ENCODE measurements around the gene RIMS4. TPM values are rescaled to one million over a fixed set of nuclear protein-coding genes. Genes with fewer than 3 reads are reported as not detected.

Gene RIMS4
- total RNA-seq, 2 donors from 2014 or later: 1.0 to 61.9 TPM

DNA sequence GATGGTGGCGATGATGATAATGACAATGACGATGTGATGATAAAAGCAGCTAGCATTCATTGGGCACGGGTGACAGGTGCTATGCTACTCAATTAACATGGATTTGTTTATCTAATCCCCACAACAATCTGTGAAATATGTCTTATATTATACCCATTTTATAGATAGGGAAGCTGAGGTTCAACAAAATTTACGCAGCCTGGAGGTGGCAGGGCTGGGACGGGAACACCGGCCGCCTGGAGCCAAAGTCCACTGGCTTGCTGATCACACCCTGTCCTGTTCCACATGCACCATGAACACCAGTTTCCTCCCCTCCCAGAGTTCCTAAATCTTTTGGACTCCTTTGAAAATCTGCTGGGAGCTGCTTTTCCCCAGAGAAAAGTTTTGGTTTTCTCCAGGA is 23.0 kb downstream of the RIMS4 start:
- H3K4me3 ChIP-seq: no peak overlapping the region

GRCh38 chr20:44785768-44786167 is 24.6 kb downstream of the RIMS4 start:
- intact Hi-C loops (cut with DNase I): no loop called here
- 30% methylated on average over 1 of the region's 1 CpG for WGBS
- no peak for TF ChIP-seq POLR2AphosphoS5 (IDR thresholded peaks at IDR 0.05)
- TF ChIP-seq CTCF (IDR thresholded peaks at IDR 0.05): no peak

More for the DNA sequence above, 23.0 kb downstream of the RIMS4 start:
- H3K27me3 ChIP-seq (replicated peaks; ENCODE audit: insufficient read depth): no peaks in the 10 kb centered on the region
- intact Hi-C loops (cut with DNase I): no loop called here
- H3K27ac ChIP-seq: no peak overlapping the region
- 92% methylated on average over 7 of the region's 7 CpGs for WGBS
- TF ChIP-seq POLR2AphosphoS5 (IDR thresholded peaks at IDR 0.05) (no peak), CTCF (IDR thresholded peaks at IDR 0.05) (no peak), POLR2A (IDR thresholded peaks at IDR 0.05) (no peak)
- DNase-seq (ENCODE audit: low spot score): no peak
- no peaks in the 10 kb centered on the region for H3K4me1 ChIP-seq (replicated peaks)
- no peaks in the 10 kb centered on the region for H3K9me3 ChIP-seq
- no peaks in the 10 kb centered on the region for H3K36me3 ChIP-seq

GRCh38 chr20:44784688-44785087 is 25.7 kb downstream of the RIMS4 start:
- TF ChIP-seq POLR2AphosphoS5 (IDR thresholded peaks at IDR 0.05) (no peak), POLR2A (IDR thresholded peaks at IDR 0.05) (no peak), CTCF (IDR thresholded peaks at IDR 0.05) (no peak)
- 89% methylated on average over 1 of the region's 1 CpG for WGBS
- H3K4me1 ChIP-seq (replicated peaks): no peaks in the 10 kb centered on the region
- intact Hi-C loops (cut with DNase I): no loop called here
- H3K27ac ChIP-seq: no peak overlapping the region
- no peaks in the 10 kb centered on the region for H3K27me3 ChIP-seq (replicated peaks; ENCODE audit: insufficient read depth)
- no peak for DNase-seq (ENCODE audit: low spot score)
- no peaks in the 10 kb centered on the region for H3K9me3 ChIP-seq
- no peak overlapping the region for H3K4me3 ChIP-seq
- no peaks in the 10 kb centered on the region for H3K36me3 ChIP-seq

More at GRCh38 chr20:44785768-44786167, 24.6 kb downstream of the RIMS4 start:
- no peak overlapping the region for H3K4me3 ChIP-seq
- no peak overlapping the region for H3K27ac ChIP-seq
- H3K36me3 ChIP-seq: no peaks in the 10 kb centered on the region
- H3K27me3 ChIP-seq (replicated peaks; ENCODE audit: insufficient read depth): no peaks in the 10 kb centered on the region
- no peaks in the 10 kb centered on the region for H3K9me3 ChIP-seq
- DNase-seq (ENCODE audit: low spot score): no peak
- H3K4me1 ChIP-seq (replicated peaks): no peaks in the 10 kb centered on the region

DNA sequence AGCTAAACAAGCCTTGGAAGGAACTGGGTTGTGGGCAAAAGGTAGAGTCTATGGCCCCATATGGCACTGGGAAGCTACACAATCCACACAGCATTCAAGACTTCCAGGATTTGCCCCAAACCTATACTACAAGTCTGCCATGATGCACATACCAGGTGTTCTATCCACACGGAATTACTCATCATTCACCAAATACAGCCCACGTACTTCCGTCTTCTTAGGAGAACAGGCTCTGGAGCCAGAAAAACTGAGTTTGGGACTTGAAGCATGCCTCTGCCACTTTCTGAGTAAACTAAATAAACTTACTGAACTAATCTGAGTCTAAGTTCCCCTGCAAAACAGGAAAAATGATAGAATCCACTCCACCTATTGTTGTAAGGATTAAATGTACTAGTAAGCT is 28.6 kb downstream of the RIMS4 start:
- no peaks in the 10 kb centered on the region for H3K36me3 ChIP-seq
- no peak overlapping the region for H3K27ac ChIP-seq
- no peaks in the 10 kb centered on the region for H3K4me1 ChIP-seq (replicated peaks)
- WGBS: 92% methylated on average over 3 of the region's 3 CpGs
- H3K4me3 ChIP-seq: no peak overlapping the region
- H3K9me3 ChIP-seq: no peaks in the 10 kb centered on the region
- TF ChIP-seq POLR2A (IDR thresholded peaks at IDR 0.05) (no peak), CTCF (IDR thresholded peaks at IDR 0.05) (no peak), POLR2AphosphoS5 (IDR thresholded peaks at IDR 0.05) (no peak)
- H3K27me3 ChIP-seq (replicated peaks; ENCODE audit: insufficient read depth): no peaks in the 10 kb centered on the region
- intact Hi-C loops (cut with DNase I): no loop called here
- DNase-seq (ENCODE audit: low spot score): no peak

DNA sequence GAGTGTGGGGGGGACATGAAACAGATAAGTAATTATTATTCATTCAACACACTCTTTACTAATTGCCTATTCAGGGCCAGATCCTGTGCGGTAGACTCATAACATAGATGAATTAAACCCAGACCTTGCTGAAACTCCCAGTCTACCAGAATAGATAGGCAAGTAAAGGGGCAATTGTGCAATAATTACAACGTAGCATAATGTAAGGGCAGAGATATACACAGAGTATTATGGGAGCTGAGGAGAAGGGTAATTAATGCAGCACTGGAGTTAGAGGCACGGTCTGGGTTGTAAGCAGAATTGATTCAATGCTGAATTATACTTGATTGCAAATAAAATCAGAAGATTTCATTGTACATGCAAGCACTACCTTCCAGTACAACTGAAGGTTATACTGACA is 29.2 kb downstream of the RIMS4 start:
- 90% methylated on average over 3 of the region's 3 CpGs for WGBS
- TF ChIP-seq CTCF (IDR thresholded peaks at IDR 0.05): no peak
- no peak for TF ChIP-seq POLR2A (IDR thresholded peaks at IDR 0.05)
- no peak for TF ChIP-seq POLR2AphosphoS5 (IDR thresholded peaks at IDR 0.05)
- intact Hi-C loops (cut with DNase I): no loop called here
- no peaks in the 10 kb centered on the region for H3K4me1 ChIP-seq (replicated peaks)
- no peak overlapping the region for H3K4me3 ChIP-seq
- no peaks in the 10 kb centered on the region for H3K27me3 ChIP-seq (replicated peaks; ENCODE audit: insufficient read depth)
- H3K27ac ChIP-seq: no peak overlapping the region
- H3K9me3 ChIP-seq: no peaks in the 10 kb centered on the region
- no peaks in the 10 kb centered on the region for H3K36me3 ChIP-seq
- DNase-seq (ENCODE audit: low spot score): no peak

All from prostate gland (tissue), 2 donors.